SKM-1 treated with dmso at 0.1 percent for 144 hours (cell line): ENCODE results near the gene SLC5A2.
"Not testable (repeated sequence)": the region's sequence is repeated elsewhere in the genome, so short reads cannot be mapped to it uniquely, and the experiment has no call there.

Source experiments
- DNase-seq: peaks from one replicate; lab custom pipeline; 2025; ENCODE audit not compliant: unreplicated experiment; lab: John Stamatoyannopoulos, UW

The SLC5A2 gene

GRCh38 chr16:31525113-31525512 lies 42.2 kb downstream of the SLC5A2 start:
- DNase-seq = no peak

- DNase-seq = no peak
Observed at GRCh38 chr16:31527734-31528274, 44.9 kb downstream of the SLC5A2 start, which contains the start of gene AHSP. TSS of gene AHSP (plus strand) at chr16:31527900. CDS start at chr16:31528140, 240 bp downstream.

DNA sequence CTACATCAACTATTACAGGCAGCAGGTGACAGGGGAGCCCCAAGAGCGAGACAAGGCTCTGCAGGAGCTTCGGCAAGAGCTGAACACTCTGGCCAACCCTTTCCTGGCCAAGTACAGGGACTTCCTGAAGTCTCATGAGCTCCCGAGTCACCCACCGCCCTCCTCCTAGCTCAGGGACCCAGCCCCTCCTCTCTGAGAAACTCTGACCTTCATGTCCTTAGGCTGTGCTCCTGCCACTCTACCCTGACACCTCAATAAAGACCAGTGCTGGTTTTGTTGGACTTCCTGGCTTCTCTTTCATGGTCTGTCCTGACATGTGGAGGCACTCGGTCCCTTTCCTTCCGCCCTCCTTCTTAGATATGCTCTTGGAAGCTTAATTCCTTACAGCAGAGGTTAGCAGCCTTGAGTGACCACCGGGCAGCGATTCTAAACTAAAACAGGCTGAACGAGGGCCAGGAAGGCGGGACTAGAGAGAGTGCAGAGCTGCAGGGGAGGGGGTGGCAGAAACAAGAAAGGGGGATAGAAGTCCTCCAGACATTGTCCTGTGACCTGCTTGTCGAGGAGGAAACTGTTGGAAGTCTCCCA lies 45.7 kb downstream of the SLC5A2 start:
- DNase-seq = no peak

- DNase-seq = no peak
Observed at GRCh38 chr16:31529108-31529936, 46.4 kb downstream of the SLC5A2 start.

DNA sequence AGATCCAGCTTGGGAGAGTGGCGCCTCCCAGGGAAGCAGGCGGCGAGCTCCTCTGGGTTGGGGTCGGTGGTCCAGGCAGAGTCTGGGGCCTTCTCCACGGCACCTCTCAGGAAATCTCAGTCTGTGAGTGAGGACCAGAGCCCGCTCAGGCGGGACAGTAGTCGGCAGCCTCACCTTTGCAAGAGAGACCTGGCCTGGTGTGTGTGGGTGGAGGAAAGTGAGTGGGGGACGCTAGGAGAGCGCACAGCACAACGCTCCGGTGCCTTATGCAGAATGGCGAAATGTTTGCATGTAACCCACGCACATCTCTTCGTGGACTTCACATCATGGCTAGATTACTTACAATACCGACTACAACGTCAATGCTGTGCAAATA lies 47.0 kb downstream of the SLC5A2 start:
- DNase-seq = no peak

DNA sequence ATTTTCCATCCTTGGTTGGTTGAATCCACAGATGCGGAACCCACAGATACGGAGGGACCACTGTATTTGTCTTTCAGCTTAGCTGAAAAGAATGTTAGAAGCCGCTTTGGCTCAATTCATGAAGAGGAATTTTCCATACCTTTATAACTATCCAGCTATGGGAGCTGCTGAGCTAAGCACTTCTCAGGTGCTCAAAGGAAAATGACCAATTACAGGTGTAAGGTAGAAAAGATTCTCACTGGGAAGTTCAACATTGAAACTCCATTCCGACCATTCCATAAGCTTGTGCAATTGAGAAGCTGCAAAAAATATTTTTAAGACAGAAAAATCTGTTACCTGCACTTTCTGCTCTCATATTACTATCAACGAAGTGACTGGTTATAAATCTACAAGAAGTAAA lies 47.5 kb downstream of the SLC5A2 start:
- no peak for DNase-seq

DNA sequence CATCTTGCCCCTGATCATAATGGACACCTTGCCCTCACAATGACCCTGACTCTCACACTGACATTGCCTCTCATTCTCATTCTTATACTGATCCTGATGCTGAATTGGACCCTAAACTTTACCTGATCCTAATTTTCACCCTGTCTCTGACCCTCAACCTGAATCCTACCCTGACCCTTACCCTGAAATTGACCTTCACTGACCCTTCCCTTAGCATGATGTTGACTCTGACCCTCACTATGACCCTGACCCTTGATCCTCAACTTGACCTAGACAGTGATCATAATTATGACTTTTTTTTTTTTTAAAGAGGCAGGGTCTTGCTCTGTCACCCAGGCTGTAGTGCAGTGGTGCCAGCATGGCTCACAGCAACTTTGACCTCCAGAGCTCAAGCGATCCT lies 48.2 kb downstream of the SLC5A2 start:
- no peak for DNase-seq

GRCh38 chr16:31532120-31532519 lies 49.2 kb downstream of the SLC5A2 start:
- DNase-seq = no peak

GRCh38 chr16:31532896-31533295 lies 50.0 kb downstream of the SLC5A2 start:
- no peak for DNase-seq

DNA sequence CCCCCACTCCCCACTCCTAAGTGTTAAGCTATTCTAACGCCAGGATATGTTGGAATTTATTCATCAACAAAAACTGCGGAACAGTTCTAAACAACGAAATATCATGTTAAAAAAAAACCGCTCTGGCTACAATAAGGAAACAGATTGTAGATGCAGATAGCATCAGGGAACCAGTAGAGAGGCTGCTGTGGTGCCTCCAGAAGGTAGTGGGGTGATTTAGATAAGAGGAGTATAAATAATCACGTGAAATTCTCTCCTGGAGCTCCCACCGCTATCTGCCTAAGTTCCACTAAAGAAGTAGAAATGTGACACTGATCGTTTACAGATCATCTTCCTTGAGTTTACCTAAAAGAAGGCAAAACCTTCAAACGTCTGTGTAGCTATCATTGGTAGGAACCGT lies 52.8 kb downstream of the SLC5A2 start:
- no peak for DNase-seq

DNA sequence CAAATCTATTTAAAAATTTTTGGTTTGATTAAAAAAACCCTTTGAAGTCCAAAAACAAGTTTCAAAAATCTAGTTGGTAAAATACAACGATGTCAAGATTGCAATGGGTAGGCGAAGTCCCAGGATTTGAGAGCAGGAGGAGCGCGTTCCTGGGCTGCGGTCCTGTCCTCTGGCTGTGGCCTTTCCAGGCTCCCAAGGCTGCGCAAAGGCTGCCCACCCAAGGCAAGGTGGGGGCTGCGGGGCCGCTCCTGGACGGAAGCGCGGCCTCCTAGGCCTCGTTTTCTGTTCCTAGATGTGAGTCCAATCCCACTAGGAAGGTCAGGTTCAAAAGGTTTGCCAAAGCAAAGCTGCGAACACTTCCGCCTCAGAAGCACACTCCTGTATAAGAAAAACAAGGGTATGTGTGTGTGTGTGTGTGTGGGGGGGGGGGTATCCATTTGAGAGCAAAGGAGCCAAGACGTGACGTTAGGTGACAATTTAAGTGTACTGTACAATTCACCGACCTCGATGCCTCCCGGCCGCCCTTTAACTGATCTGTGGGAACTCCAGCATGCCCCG lies 54.0 kb downstream of the SLC5A2 start:
- DNase-seq = no peak

GRCh38 chr16:31537362-31538242 lies 54.7 kb downstream of the SLC5A2 start:
- DNase-seq = no peak

DNA sequence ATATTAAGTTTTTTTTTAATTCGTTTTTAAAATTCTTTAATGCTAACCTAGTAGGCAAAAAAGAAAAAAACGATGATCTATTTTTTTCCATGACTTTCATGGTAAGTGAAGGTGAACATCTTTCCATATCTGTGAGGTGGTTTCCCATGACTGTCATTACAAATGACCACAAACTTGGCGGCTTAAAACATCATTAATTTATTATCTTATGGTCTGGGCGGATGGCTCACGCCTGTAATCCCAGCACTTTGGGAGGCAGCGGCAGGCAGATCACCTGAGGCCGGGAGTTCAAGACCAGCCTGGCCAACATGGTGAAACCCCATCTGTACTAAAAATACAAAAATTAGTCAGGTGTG lies 55.3 kb downstream of the SLC5A2 start:
- DNase-seq = not testable (repeated sequence)

- DNase-seq = not testable (repeated sequence)
Observed at GRCh38 chr16:31539762-31540161, 56.8 kb downstream of the SLC5A2 start.
